Esophagus squamous epithelium (tissue), 5 donors: ENCODE results near the gene GFRA3. TPM values are rescaled to one million over a fixed set of nuclear protein-coding genes. Genes with fewer than 3 reads are reported as not detected.

Experiments
- DNase-seq: peaks from one replicate; lab custom pipeline; 2025; lab: John Stamatoyannopoulos, UW
- H3K27ac ChIP-seq, 4 donors: fragments of 200-600 bp; sonication (generic); one replicate each; pipeline ENCODE4 v1.5.1; 2016 to 2019; ENCODE audit warnings: mild to moderate bottlenecking in 1 of 4
- H3K27me3 ChIP-seq, 4 donors: fragments of 200-600 bp; sonication (generic); 1 replicate in 3 of 4; 2 replicates in 1 of 4; pipeline versions ENCODE4 v1.5.1 to v1.6.0; 2017 to 2021; ENCODE audit warnings: antibody characterized with exemption in 1 of 4
- H3K36me3 ChIP-seq, 3 donors: fragments of 200-600 bp; sonication (generic); one replicate each; pipeline ENCODE4 v1.5.1; 2016 to 2019
- H3K4me1 ChIP-seq, 3 donors: fragments of 200-600 bp; sonication (generic); one replicate each; pipeline ENCODE4 v1.5.1; 2017 to 2019
- H3K4me3 ChIP-seq, 4 donors: fragments of 200-600 bp; sonication (generic); 1 replicate in 3 of 4; 2 replicates in 1 of 4; pipeline ENCODE4 v1.5.1; 2016 to 2019; ENCODE audit warnings: mild to moderate bottlenecking in 2 of 4, moderate library complexity in 1 of 4
- H3K9me3 ChIP-seq, 3 donors: fragments of 200-600 bp; sonication (generic); one replicate each; pipeline ENCODE4 v1.5.1; 2016 to 2019
- POLR2A ChIP-seq, 4 donors: fragments of 450-650 bp; IDR thresholded peaks; one replicate each; pipeline ENCODE4 v1.6.1; 2017; ENCODE audit warnings: antibody characterized with exemption in 4 of 4, mild to moderate bottlenecking in 4 of 4, moderate library complexity in 3 of 4
- WGBS, 2 donors: methylation state at CpG; one replicate each; pipeline ENCODE4 v1.1.5; 2018; 5-methylcytosine and 5-hydroxymethylcytosine counted together
- intact Hi-C: fragments of 100-400 bp; cut with DNase I; formaldehyde crosslinking; loops from one replicate; pipeline ENCODE4 v1.15.0; 2022
- total RNA-seq, 4 donors: library from RNA; depleted of rRNA; stranded (reverse); fragments of >200 nt; gene quantifications; one replicate each; pipeline ENCODE4 v1.1.0, GENCODE V29; 2016
- TF ChIP-seq, protein P1 (sequence below), 6 experiments: fragments of 450-650 bp in 4 of 6; fragments of 200-600 bp in 2 of 6; sonication (generic) in 2 of 6; IDR thresholded peaks; one replicate each; pipeline ENCODE4 v1.5.1; 2016 to 2019; ENCODE audit warnings: antibody characterized with exemption in 6 of 6, mild to moderate bottlenecking in 4 of 6, moderate library complexity in 4 of 6
- donor health status: DM: yes; HTN: yes; CAD: no.

Gene GFRA3
- total RNA-seq, 4 donors from 2014 or later, result 0.35 to 0.41 TPM; not detected in 2

DNA sequence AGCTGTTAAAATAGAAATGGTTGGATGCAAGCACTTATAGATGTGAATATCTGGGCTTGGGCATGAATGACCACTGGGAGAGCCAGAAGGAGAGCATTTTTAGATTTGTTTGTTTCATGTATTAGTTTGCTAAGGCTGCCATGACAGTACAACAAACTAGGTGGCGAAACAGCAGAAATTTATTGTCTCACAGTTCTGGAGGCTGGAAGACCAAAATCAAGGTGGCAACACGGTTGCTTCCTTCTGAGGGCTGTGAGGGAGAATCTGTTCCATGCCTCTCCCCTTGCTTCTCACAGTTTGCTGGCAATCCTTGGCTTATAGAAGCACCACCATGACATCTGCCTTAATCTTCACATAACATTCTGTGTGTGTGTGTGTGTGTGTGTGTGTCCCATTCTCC, 41.1 kb downstream of the GFRA3 start:
- no peak overlapping the region for H3K4me3 ChIP-seq
- 68 to 72% methylated on average over 2 of the region's 2 CpGs for WGBS, 2 donors
- H3K4me1 ChIP-seq, result peaks cover 0 to 15% (median 5%) of the 10 kb centered on the region in 3 donors
- DNase-seq, result no peak
- peaks cover 0 to 9% (median 0%) of the 10 kb centered on the region in 4 donors for H3K27me3 ChIP-seq
- H3K9me3 ChIP-seq, result no peaks in the 10 kb centered on the region
- intact Hi-C loops, result no loop called here
- TF ChIP-seq POLR2A (IDR thresholded peaks at IDR 0.05), result no peak
- TF ChIP-seq, protein P1, sequence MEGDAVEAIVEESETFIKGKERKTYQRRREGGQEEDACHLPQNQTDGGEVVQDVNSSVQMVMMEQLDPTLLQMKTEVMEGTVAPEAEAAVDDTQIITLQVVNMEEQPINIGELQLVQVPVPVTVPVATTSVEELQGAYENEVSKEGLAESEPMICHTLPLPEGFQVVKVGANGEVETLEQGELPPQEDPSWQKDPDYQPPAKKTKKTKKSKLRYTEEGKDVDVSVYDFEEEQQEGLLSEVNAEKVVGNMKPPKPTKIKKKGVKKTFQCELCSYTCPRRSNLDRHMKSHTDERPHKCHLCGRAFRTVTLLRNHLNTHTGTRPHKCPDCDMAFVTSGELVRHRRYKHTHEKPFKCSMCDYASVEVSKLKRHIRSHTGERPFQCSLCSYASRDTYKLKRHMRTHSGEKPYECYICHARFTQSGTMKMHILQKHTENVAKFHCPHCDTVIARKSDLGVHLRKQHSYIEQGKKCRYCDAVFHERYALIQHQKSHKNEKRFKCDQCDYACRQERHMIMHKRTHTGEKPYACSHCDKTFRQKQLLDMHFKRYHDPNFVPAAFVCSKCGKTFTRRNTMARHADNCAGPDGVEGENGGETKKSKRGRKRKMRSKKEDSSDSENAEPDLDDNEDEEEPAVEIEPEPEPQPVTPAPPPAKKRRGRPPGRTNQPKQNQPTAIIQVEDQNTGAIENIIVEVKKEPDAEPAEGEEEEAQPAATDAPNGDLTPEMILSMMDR (IDR thresholded peaks at IDR 0.05), result no peak
- H3K27ac ChIP-seq, result no peak overlapping the region
- no peaks in the 10 kb centered on the region for H3K36me3 ChIP-seq

GRCh38 chr5:138230981-138231589, 43.3 kb downstream of the GFRA3 start:
- Histone ChIP-seq H3K27me3 (no peaks in the 10 kb centered on the region), H3K4me3 (no peak overlapping the region), H3K4me1 (peaks cover 0 to 15% (median 5%) of the 10 kb centered on the region in 3 donors), H3K9me3 (peaks cover 0 to 8% (median 4%) of the 10 kb centered on the region in 3 donors), H3K27ac (no peak overlapping the region), H3K36me3 (no peaks in the 10 kb centered on the region)
- DNase-seq, result no peak
- TF ChIP-seq, protein P1 (IDR thresholded peaks at IDR 0.05), result no peak
- no peak for TF ChIP-seq POLR2A (IDR thresholded peaks at IDR 0.05)
- WGBS, 2 donors, result 32 to 41% methylated on average over 7 of the region's 7 CpGs
- intact Hi-C loops, result no loop called here

- Histone ChIP-seq H3K27ac (no peak overlapping the region), H3K36me3 (no peaks in the 10 kb centered on the region), H3K9me3 (peaks cover 0 to 13% (median 4%) of the 10 kb centered on the region in 3 donors), H3K27me3 (no peaks in the 10 kb centered on the region), H3K4me1 (peaks cover 0 to 15% (median 5%) of the 10 kb centered on the region in 3 donors), H3K4me3 (no peak overlapping the region)
- intact Hi-C loops, result no loop called here
- TF ChIP-seq POLR2A (IDR thresholded peaks at IDR 0.05), result no peak
- TF ChIP-seq, protein P1 (IDR thresholded peaks at IDR 0.05), result no peak
- DNase-seq, result no peak
Measured at GRCh38 chr5:138230261-138230660, 44.2 kb downstream of the GFRA3 start.

GRCh38 chr5:138229387-138229786, 45.0 kb downstream of the GFRA3 start:
- H3K27ac ChIP-seq, result no peak overlapping the region
- 66 to 73% methylated on average over 2 to 6 of the region's 6 CpGs for WGBS, 2 donors
- H3K9me3 ChIP-seq, result peaks cover 0 to 13% (median 4%) of the 10 kb centered on the region in 3 donors
- intact Hi-C loops, result loop anchor here (10.0 kb wide), 1 partner anchor 165 kb away; no protein-coding TSS in a partner anchor
- no peak overlapping the region for H3K4me3 ChIP-seq
- H3K36me3 ChIP-seq, result no peaks in the 10 kb centered on the region
- no peak for TF ChIP-seq POLR2A (IDR thresholded peaks at IDR 0.05)
- TF ChIP-seq, protein P1 (IDR thresholded peaks at IDR 0.05), result no peak
- no peaks in the 10 kb centered on the region for H3K27me3 ChIP-seq
- peaks cover 0 to 15% (median 5%) of the 10 kb centered on the region in 3 donors for H3K4me1 ChIP-seq
- DNase-seq, result no peak

- Histone ChIP-seq H3K27me3 (no peaks in the 10 kb centered on the region), H3K36me3 (no peaks in the 10 kb centered on the region), H3K4me3 (no peak overlapping the region), H3K4me1 (peaks cover 0 to 15% (median 5%) of the 10 kb centered on the region in 3 donors), H3K27ac (no peak overlapping the region), H3K9me3 (peaks cover 0 to 13% (median 4%) of the 10 kb centered on the region in 3 donors)
- intact Hi-C loops, result loop anchor here (10.0 kb wide), 1 partner anchor 168 kb away; no protein-coding TSS in a partner anchor
- TF ChIP-seq, protein P1 (IDR thresholded peaks at IDR 0.05), result no peak
- no peak for DNase-seq
Measured at GRCh38 chr5:138226910-138227309, 47.5 kb downstream of the GFRA3 start.
